ENCODE data around the gene HAUS3. TPM values are rescaled to one million over a fixed set of nuclear protein-coding genes. Genes with fewer than 3 reads are reported as not detected.
"Not testable (repeated sequence)": the region's sequence is repeated elsewhere in the genome, so short reads cannot be mapped to it uniquely, and the experiment has no call there.

The HAUS3 gene
- total and polyA plus RNA-seq, 2 experiments from 2014 or later, result 15.2 to 16.3 TPM

DNA sequence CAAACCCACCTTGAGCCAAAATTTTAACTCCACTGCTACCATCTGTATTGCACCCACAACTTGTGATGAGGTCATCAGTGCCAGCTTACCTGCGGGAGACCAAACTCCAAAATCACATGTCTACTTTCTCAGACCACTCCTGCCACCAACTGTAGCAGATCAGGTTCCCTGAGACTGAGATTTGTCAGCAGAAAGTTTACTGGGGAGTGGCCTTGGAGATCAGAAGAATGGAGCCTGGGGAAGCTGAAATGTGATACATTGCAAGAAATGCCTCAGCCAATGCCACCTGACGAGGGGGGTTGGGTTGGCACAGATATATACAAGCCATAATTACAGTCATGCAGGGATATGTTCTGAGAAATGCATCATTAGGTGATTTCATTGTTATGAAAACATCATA, 19.1 kb downstream of the HAUS3 start:
- no peak for DNase-seq (ENCODE audit: low read depth in 1 of 2, low spot score in 1 of 2)
- H3K4me3 ChIP-seq, result no peak overlapping the region
- H3K9me3 ChIP-seq (ENCODE audit: low read depth), result no peaks in the 10 kb centered on the region
- H3K27me3 ChIP-seq, result no peaks in the 10 kb centered on the region
- H3K27ac ChIP-seq, result no peak overlapping the region
- TF ChIP-seq, protein P1, sequence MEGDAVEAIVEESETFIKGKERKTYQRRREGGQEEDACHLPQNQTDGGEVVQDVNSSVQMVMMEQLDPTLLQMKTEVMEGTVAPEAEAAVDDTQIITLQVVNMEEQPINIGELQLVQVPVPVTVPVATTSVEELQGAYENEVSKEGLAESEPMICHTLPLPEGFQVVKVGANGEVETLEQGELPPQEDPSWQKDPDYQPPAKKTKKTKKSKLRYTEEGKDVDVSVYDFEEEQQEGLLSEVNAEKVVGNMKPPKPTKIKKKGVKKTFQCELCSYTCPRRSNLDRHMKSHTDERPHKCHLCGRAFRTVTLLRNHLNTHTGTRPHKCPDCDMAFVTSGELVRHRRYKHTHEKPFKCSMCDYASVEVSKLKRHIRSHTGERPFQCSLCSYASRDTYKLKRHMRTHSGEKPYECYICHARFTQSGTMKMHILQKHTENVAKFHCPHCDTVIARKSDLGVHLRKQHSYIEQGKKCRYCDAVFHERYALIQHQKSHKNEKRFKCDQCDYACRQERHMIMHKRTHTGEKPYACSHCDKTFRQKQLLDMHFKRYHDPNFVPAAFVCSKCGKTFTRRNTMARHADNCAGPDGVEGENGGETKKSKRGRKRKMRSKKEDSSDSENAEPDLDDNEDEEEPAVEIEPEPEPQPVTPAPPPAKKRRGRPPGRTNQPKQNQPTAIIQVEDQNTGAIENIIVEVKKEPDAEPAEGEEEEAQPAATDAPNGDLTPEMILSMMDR (IDR thresholded peaks at IDR 0.05; ENCODE audit: low read depth, low read length), result no peak
- H3K36me3 ChIP-seq, result no peaks in the 10 kb centered on the region
- peaks cover 4% of the 10 kb centered on the region for H3K4me1 ChIP-seq (ENCODE audit: low read depth)

DNA sequence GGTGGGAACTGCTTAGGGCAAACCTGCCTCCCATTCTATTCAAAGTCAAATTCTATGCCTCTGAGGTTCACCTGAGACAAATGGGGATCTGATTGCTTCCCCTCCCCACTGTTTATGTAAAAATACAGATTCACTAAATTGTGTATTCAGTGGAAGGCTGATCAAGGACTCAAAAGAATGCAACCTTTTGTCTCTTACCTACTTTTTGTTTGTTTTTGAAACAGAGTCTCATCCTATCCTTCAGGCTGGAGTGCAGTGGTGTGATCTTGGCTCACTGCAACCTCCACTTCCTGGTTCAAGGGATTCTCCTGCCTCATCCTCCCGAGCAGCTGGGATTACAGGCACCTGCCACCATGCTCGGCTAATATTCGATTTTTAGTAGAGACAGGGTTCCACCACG, 20.5 kb downstream of the HAUS3 start:
- not testable (repeated sequence) for H3K27ac ChIP-seq; H3K27me3 ChIP-seq; H3K4me1 ChIP-seq (ENCODE audit: low read depth); DNase-seq (ENCODE audit: low read depth in 1 of 2, low spot score in 1 of 2); H3K36me3 ChIP-seq; H3K9me3 ChIP-seq (ENCODE audit: low read depth); H3K4me3 ChIP-seq

DNA sequence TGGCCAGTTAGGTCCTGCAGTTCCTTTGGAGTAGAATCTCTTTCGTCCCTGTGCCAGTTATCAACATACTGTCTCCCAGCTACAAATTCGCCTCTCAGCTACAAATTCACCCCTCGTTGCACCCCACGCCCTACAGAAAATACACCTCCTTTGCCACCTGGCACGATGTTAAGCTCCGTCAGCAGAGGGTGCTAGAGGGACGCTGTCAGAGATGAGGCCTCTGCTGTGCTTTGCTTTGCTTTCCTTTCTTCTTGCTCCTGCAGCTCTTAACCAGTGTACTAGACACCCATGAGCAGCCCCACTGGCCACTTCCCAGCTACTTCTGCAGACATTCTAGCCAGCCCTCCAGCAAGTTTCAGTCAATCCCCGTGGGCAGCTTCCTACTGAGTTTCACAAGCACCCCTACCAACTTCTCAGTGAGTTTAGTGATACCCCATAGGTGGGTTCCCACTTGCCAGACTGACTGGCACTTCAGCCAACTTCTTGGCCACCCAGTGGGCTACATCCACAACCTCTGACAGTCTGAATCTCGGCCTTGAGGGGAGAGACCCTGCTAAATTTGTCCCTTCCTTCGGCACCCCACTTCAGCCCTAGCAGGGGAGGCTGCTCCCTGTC, 21.8 kb downstream of the HAUS3 start:
- Histone ChIP-seq H3K9me3 (ENCODE audit: low read depth) (no peaks in the 10 kb centered on the region), H3K4me1 (ENCODE audit: low read depth) (peaks cover 4% of the 10 kb centered on the region), H3K4me3 (no peak overlapping the region), H3K36me3 (no peaks in the 10 kb centered on the region), H3K27me3 (no peaks in the 10 kb centered on the region), H3K27ac (peak overlapping the region; percentile 24)
- TF ChIP-seq, protein P1 (IDR thresholded peaks at IDR 0.05; ENCODE audit: low read depth, low read length), result peak; percentile 91
- DNase-seq (ENCODE audit: low read depth in 1 of 2, low spot score in 1 of 2), result peak; percentile 80 to 89

DNA sequence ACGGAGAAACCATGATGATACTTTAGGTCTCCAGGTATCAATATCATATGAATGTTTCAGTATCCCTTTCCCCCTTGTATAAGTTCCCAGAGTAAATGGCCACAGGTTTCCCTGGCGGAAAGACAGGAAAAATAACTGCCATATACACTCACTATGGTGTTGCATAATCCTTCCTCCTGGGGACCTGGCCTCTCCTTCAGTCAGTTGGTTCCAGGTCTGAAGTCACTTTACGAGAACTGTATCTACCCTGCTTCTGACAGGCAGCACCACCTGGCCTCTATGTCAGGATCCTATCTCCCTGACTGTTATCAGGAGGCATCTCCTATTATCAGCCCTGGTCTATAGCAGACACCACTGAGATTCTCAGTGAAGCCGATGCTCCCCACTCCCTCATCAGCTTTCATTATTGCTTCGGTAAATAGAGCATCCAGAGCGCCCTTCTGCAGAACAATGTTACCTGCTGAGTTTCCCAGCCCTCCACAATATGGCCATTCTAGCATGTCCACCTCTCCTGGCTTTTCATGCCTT, 22.6 kb downstream of the HAUS3 start:
- Histone ChIP-seq H3K4me1 (ENCODE audit: low read depth) (peaks cover 4% of the 10 kb centered on the region), H3K9me3 (ENCODE audit: low read depth) (no peaks in the 10 kb centered on the region), H3K36me3 (no peaks in the 10 kb centered on the region), H3K27ac (no peak overlapping the region), H3K4me3 (no peak overlapping the region), H3K27me3 (no peaks in the 10 kb centered on the region)
- TF ChIP-seq, protein P1 (IDR thresholded peaks at IDR 0.05; ENCODE audit: low read depth, low read length), result no peak
- DNase-seq (ENCODE audit: low read depth in 1 of 2, low spot score in 1 of 2), result no peak

DNA sequence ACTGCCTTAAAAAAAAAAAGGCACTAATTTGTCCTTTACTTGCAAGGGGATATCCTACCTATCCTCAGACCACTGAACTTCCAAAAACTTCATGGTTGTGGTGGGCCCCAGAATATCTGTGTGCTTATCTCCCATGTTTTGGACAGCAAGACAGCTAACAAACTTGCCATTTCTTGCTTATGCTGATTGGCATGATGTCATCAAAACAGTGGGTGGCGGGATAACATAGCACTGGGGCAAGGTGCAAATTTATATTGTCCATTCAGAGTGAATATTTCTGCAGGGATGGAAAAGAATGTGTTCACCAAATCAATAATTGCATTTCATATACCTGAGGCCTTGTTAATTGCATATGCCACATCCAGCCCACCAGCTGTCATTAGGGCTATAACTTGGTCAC, 23.5 kb downstream of the HAUS3 start:
- H3K36me3 ChIP-seq, result no peaks in the 10 kb centered on the region
- peaks cover 4% of the 10 kb centered on the region for H3K4me1 ChIP-seq (ENCODE audit: low read depth)
- DNase-seq (ENCODE audit: low read depth in 1 of 2, low spot score in 1 of 2), result no peak
- no peak overlapping the region for H3K4me3 ChIP-seq
- TF ChIP-seq, protein P1 (IDR thresholded peaks at IDR 0.05; ENCODE audit: low read depth, low read length), result no peak
- H3K9me3 ChIP-seq (ENCODE audit: low read depth), result no peaks in the 10 kb centered on the region
- no peaks in the 10 kb centered on the region for H3K27me3 ChIP-seq
- H3K27ac ChIP-seq, result no peak overlapping the region

DNA sequence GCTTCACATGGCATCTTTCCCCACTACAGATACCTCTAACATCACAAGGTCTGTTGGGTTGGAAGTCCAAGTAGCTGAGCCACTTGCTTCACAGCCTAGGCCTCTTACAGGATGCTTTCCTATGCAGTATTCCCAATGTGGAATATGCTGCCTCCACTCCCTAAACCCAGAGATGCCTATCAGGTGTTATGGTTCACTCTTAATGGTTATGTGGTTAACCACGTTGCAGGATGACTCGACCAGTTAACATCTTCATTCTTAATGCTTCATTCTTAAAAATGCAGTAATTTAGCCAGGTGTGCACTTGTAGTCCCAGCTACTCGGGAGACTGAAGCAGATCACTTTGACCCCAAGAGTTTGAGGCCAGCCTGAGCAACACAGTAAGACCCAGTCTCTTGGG, 24.2 kb downstream of the HAUS3 start:
- DNase-seq (ENCODE audit: low read depth in 1 of 2, low spot score in 1 of 2), result peak in 1 of 2 donors; percentile 5
- Histone ChIP-seq H3K27ac (no peak overlapping the region), H3K4me1 (ENCODE audit: low read depth) (peaks cover 4% of the 10 kb centered on the region), H3K36me3 (no peaks in the 10 kb centered on the region), H3K9me3 (ENCODE audit: low read depth) (no peaks in the 10 kb centered on the region), H3K27me3 (no peaks in the 10 kb centered on the region), H3K4me3 (no peak overlapping the region)
- TF ChIP-seq, protein P1 (IDR thresholded peaks at IDR 0.05; ENCODE audit: low read depth, low read length), result no peak
